SK-N-MC (cell line): ENCODE measurements around the gene ASPHD1.
"Not testable (repeated sequence)": the region's sequence is repeated elsewhere in the genome, so short reads cannot be mapped to it uniquely, and the experiment has no call there.

ENCODE experiments used
- DNase-seq: peaks from one replicate; pipeline ENCODE4 v3.0.0-alpha.2; 2011; ENCODE audit warnings: low read depth, low spot score
- H3K27ac ChIP-seq: fragments of 200-600 bp; sonication (generic); 2 replicates; pipeline ENCODE4 v1.5.1; 2016; ENCODE audit warnings: mixed run types
- H3K36me3 ChIP-seq: fragments of 200-600 bp; sonication (generic); 2 replicates; pipeline ENCODE4 v1.6.1; 2017; ENCODE audit warnings: antibody characterized with exemption, low read length, mixed read lengths; ENCODE audit not compliant: insufficient read depth
- H3K4me3 ChIP-seq: fragments of 200-600 bp; sonication (generic); 2 replicates; pipeline ENCODE4 v1.5.1; 2016
- H3K9ac ChIP-seq: fragments of 200-600 bp; sonication (generic); 2 replicates; pipeline ENCODE4 v1.8.0; 2017; ENCODE audit warnings: mixed run types, mixed read lengths; ENCODE audit not compliant: insufficient read length
- H3K9me3 ChIP-seq: fragments of 200-600 bp; sonication (generic); 2 replicates; pipeline ENCODE4 v1.6.1; 2017; ENCODE audit warnings: low read depth, mild to moderate bottlenecking, antibody characterized with exemption, low read length, moderate library complexity, mixed read lengths
- EZH2 ChIP-seq: fragments of 200-600 bp; sonication (generic); IDR thresholded peaks from one replicate; pipeline ENCODE4 v1.6.1; 2017; ENCODE audit warnings: antibody characterized with exemption
- FOXP2 ChIP-seq: optimal IDR thresholded peaks from 2 replicates; pipeline ENCODE3; 2011; ENCODE audit warnings: mild to moderate bottlenecking, moderate library complexity; ENCODE audit not compliant: insufficient read depth; ENCODE audit errors: extremely low read length, control extremely low read depth
- POLR2AphosphoS5 ChIP-seq: IDR thresholded peaks from 2 replicates; pipeline ENCODE4 v1.6.1; 2012; ENCODE audit warnings: mild to moderate bottlenecking, low read depth, low read length, borderline replicate concordance

The ASPHD1 gene

DNA sequence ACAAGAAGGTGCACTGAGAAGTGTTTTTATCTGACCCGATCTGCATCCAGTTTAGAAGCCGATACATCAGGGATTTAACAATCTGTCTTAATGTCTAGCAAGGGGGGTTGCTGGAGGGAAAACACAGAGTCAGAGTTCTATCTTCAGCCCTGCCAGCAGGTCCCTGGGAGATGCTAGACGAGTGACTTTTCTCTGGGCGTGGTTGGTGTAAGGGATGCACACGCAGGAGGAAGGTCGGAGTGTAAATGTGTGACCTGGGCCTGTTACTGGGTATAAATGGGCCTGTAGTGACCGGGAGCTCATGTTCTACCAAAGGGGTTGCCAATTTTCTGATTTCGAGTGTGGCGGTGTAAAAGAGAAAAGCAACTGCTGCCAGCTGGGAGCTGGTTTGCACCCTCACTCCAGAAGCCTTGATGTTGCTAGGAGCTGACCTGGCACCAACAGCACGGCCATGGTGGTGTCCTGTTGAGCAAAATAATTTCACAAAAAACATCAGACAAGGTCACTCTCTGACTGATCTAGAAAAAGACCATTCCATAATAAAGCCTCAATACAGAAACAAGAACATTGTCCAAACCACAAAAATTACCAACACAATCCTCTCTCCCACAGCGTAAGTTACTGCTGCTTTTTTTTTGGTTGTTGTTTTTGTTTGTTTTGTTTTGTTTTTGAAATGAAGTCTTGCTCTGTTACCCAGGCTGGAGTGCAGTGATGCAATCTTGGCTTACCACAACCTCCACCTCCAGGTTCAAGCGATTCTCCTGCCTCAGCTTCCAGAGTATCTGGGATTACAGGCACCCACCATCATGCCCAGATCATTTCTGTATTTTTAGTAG is 27.0 kb downstream of the ASPHD1 start:
- Histone ChIP-seq H3K9me3 (no peaks in the 10 kb centered on the region), H3K4me3 (no peak overlapping the region; the same call in 1 of the 2 replicates), H3K9ac (no peak overlapping the region), H3K36me3 (peaks cover 7% of the 10 kb centered on the region; the same call in 1 of the 2 replicates), H3K27ac (no peak overlapping the region)
- TF ChIP-seq EZH2: no peak
- TF ChIP-seq POLR2AphosphoS5: no peak
- no peak for TF ChIP-seq FOXP2
- no peak for DNase-seq

DNA sequence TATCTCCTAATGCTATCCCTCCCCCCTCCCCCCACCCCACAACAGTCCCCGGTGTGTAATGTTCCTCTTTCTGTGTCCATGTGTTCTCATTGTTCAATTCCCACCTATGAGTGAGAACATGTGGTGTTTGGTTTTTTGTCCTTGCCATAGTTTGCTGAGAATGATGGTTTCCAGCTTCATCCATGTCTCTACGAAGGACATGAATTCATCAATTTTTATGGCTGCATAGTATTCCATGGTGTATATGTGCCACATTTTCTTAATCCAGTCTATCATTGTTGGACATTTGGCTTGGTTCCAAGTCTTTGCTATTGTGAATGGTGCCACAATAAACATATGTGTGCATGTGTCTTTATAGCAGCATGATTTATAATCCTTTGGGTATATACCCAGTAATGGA is 31.5 kb downstream of the ASPHD1 start:
- not testable (repeated sequence) for DNase-seq, H3K27ac ChIP-seq, H3K36me3 ChIP-seq, H3K9me3 ChIP-seq, H3K4me3 ChIP-seq, H3K9ac ChIP-seq

DNA sequence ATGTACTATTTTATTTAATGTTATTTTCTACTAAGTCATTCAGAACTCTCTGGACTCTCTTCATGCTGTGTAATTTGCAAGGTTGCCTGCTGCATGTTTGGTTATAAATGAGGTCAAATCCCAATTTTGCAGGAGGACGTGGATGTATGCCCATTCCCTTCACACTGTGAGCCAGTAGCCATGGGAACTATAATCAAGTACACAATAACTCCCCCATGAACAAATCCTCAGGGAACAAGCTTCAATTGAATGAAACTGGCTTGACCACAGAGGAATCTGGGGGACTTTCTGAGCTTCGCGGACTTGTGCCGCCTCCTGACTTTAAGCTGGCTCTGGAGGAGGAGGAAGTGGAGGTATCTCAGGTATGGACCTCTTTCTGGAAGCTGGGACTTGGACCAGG is 40.4 kb downstream of the ASPHD1 start:
- no peak overlapping the region for H3K9ac ChIP-seq
- no peak for TF ChIP-seq FOXP2
- TF ChIP-seq POLR2AphosphoS5: no peak
- TF ChIP-seq EZH2: no peak
- H3K4me3 ChIP-seq: no peak overlapping the region
- H3K36me3 ChIP-seq: no peaks in the 10 kb centered on the region
- DNase-seq: no peak
- no peaks in the 10 kb centered on the region for H3K9me3 ChIP-seq
- H3K27ac ChIP-seq: no peak overlapping the region

DNA sequence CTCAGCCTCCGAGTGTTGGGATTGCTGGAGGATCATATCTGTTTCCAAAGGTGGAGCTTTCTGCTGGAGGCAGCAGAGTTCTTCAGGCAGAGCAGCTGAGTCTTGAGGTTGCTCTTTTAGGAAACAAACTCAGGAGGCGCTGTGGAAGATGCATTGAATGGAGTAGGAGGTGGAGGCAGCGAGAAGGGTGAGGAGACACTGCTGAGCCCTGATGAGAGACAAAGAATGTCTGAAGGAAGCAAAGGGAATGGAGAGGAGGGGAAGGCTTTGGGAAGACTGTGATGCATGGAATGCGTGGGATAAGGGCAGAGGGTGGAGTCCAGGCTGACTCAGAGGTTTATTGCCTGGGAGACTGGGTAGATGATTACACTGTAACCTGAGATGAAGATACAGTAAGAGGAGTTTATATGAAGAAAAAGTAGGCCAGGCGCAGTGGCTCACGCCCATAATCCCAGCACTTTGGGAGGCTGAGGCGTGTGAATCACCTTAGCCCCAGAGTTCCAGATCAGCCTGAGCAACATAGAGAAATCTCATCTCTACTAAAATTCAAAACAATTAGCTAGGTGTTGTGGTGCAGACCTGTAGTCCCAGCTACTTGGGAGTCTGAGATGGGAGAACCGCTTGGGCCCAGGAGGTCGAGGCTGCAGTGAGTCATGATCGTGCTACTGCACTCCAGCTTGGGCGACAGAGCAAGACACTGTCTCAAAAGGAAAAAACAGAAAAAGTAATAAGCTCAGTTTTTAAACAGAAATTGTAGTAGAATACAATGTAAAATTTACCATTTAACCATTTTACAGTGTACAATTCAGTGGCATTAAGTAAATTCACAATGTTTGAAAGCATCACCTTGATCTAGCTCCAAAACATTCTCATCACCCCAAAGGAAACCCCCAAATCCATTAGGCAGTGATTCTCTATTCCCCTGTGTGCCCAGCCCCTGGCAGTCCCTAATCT is 43.8 kb downstream of the ASPHD1 start:
- H3K27ac ChIP-seq: no peak overlapping the region
- no peak for DNase-seq

DNA sequence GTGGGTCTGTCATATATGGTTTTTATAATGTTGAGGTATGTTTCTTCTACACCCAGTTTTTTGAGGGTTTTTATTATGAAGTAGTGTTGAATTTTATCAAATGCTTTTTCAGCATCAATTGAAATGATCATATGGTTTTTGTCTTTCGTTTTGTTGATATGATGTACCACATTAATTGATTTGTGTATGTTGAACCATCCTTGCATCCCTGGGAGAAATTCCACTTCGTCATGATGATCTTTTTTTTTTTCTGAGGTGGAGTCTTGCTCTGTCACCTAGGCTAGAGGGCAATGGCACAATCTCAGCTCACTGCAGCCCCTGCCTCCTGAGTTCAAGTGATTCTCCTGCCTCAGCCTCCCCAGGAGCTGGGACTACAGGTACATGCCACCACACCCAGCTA is 47.6 kb downstream of the ASPHD1 start:
- Histone ChIP-seq H3K36me3 (no peaks in the 10 kb centered on the region), H3K27ac (no peak overlapping the region), H3K9ac (no peak overlapping the region), H3K9me3 (no peaks in the 10 kb centered on the region), H3K4me3 (no peak overlapping the region)
- no peak for DNase-seq
- TF ChIP-seq EZH2: no peak
- no peak for TF ChIP-seq FOXP2
- TF ChIP-seq POLR2AphosphoS5: no peak

More for the DNA sequence above, 43.8 kb downstream of the ASPHD1 start:
- H3K36me3 ChIP-seq: no peaks in the 10 kb centered on the region
- TF ChIP-seq POLR2AphosphoS5 (no peak), EZH2 (no peak), FOXP2 (no peak)
- H3K4me3 ChIP-seq: no peak overlapping the region
- no peaks in the 10 kb centered on the region for H3K9me3 ChIP-seq
- no peak overlapping the region for H3K9ac ChIP-seq

DNA sequence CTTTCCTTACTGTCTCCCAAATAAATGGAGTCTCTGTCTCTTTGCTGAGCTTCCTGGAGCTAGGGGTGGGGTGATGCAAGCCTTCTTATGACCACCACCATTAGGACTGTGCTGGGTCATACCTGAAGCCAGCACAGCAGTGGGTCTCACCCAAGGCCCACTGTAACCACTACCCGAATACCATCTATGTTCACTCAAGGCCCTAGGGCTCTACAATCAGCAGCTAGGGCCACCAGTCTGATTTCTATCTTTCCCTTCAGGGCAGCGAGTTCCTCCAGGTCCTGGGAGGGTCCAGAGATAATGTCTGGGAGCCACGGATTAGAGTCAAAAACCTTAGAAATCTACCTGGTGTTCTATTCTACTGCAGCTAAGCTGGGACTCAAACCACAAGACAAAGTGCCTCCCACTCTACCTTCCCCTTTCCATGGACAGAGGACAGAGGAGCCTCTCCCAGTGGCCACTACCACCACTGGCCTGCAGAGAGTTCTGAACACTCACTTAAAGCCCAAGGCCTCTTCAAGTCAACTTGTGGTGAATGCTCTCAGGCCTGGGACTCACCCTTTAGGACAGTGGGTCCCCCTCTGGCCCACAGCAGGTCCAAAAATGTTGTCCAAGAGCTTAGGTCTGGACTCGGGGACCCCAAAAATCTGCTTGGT is 50.6 kb downstream of the ASPHD1 start:
- Histone ChIP-seq H3K9ac (no peak overlapping the region), H3K9me3 (no peaks in the 10 kb centered on the region), H3K4me3 (no peak overlapping the region), H3K36me3 (no peaks in the 10 kb centered on the region), H3K27ac (no peak overlapping the region)
- no peak for TF ChIP-seq POLR2AphosphoS5
- TF ChIP-seq EZH2: no peak
- no peak for TF ChIP-seq FOXP2
- no peak for DNase-seq

DNA sequence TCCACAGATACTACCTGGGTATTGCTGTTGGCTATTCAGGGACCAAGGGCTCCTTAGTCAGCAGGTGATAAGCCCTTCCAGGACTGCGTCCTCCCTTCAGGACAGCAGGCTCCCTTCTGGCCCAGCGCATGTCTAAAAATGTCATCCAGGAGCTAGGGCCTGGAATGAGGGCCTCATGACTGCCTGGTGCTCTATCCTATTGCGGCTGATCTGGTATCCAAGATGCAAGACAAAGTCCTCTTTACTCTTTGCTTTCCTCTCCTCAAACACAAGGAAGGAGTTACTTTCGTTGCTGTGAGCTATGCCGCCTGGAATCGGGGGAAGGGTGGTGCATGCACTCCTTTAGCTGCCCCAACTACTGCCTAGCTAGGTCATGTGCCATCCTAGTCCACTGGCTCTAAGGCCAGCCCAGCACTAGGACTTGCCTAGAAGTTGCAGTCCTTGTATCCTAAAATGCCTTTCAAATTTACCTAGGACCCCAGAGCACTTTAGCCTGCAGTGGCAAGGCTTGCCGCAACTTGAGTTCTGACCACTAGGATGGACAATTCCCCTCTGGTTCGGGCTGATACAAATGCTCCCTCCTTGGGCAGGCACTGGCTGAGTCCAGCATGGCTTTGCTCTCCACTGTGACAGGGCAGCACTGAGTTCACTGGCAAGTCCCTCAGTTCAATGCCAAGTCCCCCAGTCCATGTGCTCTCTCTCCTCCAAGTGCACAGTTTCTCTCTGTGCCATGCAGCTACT is 51.5 kb downstream of the ASPHD1 start:
- Histone ChIP-seq H3K9me3 (no peaks in the 10 kb centered on the region), H3K36me3 (no peaks in the 10 kb centered on the region), H3K9ac (no peak overlapping the region), H3K4me3 (no peak overlapping the region), H3K27ac (no peak overlapping the region)
- TF ChIP-seq EZH2 (no peak), FOXP2 (no peak), POLR2AphosphoS5 (no peak)
- no peak for DNase-seq
